SK-N-SH (cell line): ENCODE results near the gene EOLA2. TPM values are rescaled to one million over a fixed set of nuclear protein-coding genes. Genes with fewer than 3 reads are reported as not detected.
"Not testable (repeated sequence)": the region's sequence is repeated elsewhere in the genome, so short reads cannot be mapped to it uniquely, and the experiment has no call there.

ENCODE experiments used
- CTCF ChIA-PET: fragments of 300-600, 350-600 bp; formaldehyde crosslinking; extraction: SDS; loops from one replicate; lab custom pipeline; 2021; lab: Yijun Ruan, JAX
- POLR2A ChIA-PET: fragments of 350-600 bp; sonication (Branson Sonifier 250); formaldehyde crosslinking; extraction: SDS; loops from one replicate; lab custom pipeline; 2020; ENCODE audit warnings: antibody characterized with exemption, inconsistent platforms; lab: Yijun Ruan, JAX
- DNase-seq: peaks from one replicate; pipeline ENCODE4 v3.0.0; 2012
- H2AFZ ChIP-seq: fragments of 200-600 bp; sonication (generic); 2 replicates; pipeline ENCODE4 v1.8.1; 2016; ENCODE audit warnings: antibody characterized with exemption, mild to moderate bottlenecking, low read depth
- H3F3A ChIP-seq: fragments of 200-600 bp; sonication (generic); replicated peaks from 2 replicates; pipeline ENCODE3; 2016; ENCODE audit warnings: antibody characterized with exemption, mild to moderate bottlenecking; ENCODE audit not compliant: insufficient read depth
- H3K27ac ChIP-seq, 2 experiments: fragments of 200-500 bp in 1 of 2; fragments of 200-600 bp in 1 of 2; sonication (Bioruptor generic) in 1 of 2; sonication (generic), shearing (Covaris generic) in 1 of 2; 2 replicates each; pipeline versions ENCODE4 v1.5.1 to v1.6.1; 2014 to 2016; ENCODE audit warnings: low read depth in 2 of 2, inconsistent platforms in 1 of 2, low read length in 1 of 2, mild to moderate bottlenecking in 1 of 2, mixed read lengths in 1 of 2
- H3K27me3 ChIP-seq: fragments of 200-600 bp; sonication (generic), shearing (Covaris generic); 2 replicates; pipeline ENCODE4 v1.6.1; 2016; ENCODE audit warnings: mixed run types; ENCODE audit not compliant: insufficient read depth
- H3K36me3 ChIP-seq, 2 experiments: fragments of 200-500 bp in 1 of 2; fragments of 200-600 bp in 1 of 2; sonication (Bioruptor generic) in 1 of 2; sonication (generic) in 1 of 2; replicated peaks in 1 of 2; 2 replicates each; pipeline versions ENCODE3 to v1.5.1; 2014 to 2016; ENCODE audit warnings: low read length in 1 of 2, mild to moderate bottlenecking in 1 of 2; ENCODE audit not compliant: insufficient read depth in 2 of 2, control insufficient read depth in 1 of 2
- H3K4me1 ChIP-seq, 2 experiments: fragments of 200-500 bp in 1 of 2; fragments of 200-600 bp in 1 of 2; sonication (Bioruptor generic) in 1 of 2; sonication (generic), shearing (Covaris generic) in 1 of 2; 2 replicates each; pipeline versions ENCODE4 v1.5.1 to v1.6.1; 2014 to 2016; ENCODE audit warnings: low read depth in 1 of 2, low read length in 1 of 2, mixed run types in 1 of 2; ENCODE audit not compliant: insufficient read depth in 2 of 2, control insufficient read depth in 1 of 2
- H3K4me2 ChIP-seq: fragments of 200-600 bp; sonication (generic), shearing (Covaris generic); 2 replicates; pipeline ENCODE4 v1.6.1; 2017; ENCODE audit warnings: mixed run types
- H3K4me3 ChIP-seq, 2 experiments: fragments of 200-500 bp in 1 of 2; fragments of 200-600 bp in 1 of 2; sonication (Bioruptor generic) in 1 of 2; sonication (generic), shearing (Covaris generic) in 1 of 2; 2 replicates each; pipeline versions ENCODE4 v1.5.1 to v1.8.1; 2014 to 2016; ENCODE audit warnings: low read depth in 2 of 2, inconsistent platforms in 1 of 2, low read length in 1 of 2, mild to moderate bottlenecking in 1 of 2, mixed read lengths in 1 of 2, moderate library complexity in 1 of 2
- H3K79me2 ChIP-seq: fragments of 200-600 bp; sonication (generic); 2 replicates; pipeline ENCODE4 v1.8.1; 2017; ENCODE audit warnings: mild to moderate bottlenecking; ENCODE audit not compliant: insufficient read depth
- H3K9ac ChIP-seq: fragments of 200-600 bp; sonication (generic); 2 replicates; pipeline ENCODE4 v1.6.1; 2017; ENCODE audit warnings: mixed run types
- H3K9me2 ChIP-seq: fragments of 200-600 bp; sonication (generic); 2 replicates; pipeline ENCODE4 v1.6.1; 2017; ENCODE audit warnings: mixed run types
- H3K9me3 ChIP-seq: fragments of 200-600 bp; sonication (generic); 2 replicates; pipeline ENCODE4 v1.6.1; 2017; ENCODE audit warnings: mixed run types, mild to moderate bottlenecking, moderate library complexity
- H4K20me1 ChIP-seq: fragments of 200-600 bp; sonication (generic); 2 replicates; pipeline ENCODE4 v1.6.1; 2017; ENCODE audit warnings: mild to moderate bottlenecking, mixed run types; ENCODE audit not compliant: insufficient read depth
- CHD2 ChIP-seq: fragments of 150-350 bp; IDR thresholded peaks from 2 replicates; pipeline ENCODE4 v1.6.1; 2018; ENCODE audit warnings: low read length; ENCODE audit not compliant: partially characterized antibody
- JUND ChIP-seq: IDR thresholded peaks from 2 replicates; pipeline ENCODE4 v1.4.0; 2012
- NRF1 ChIP-seq: IDR thresholded peaks from 2 replicates; pipeline ENCODE4 v1.6.1; 2012; ENCODE audit warnings: low read depth, mild to moderate bottlenecking, low read length
- WGBS: methylation state at CpG from one replicate; pipeline ENCODE4 v1.1.6; 2017; ENCODE audit warnings: low lambda C conversion rate; 5-methylcytosine and 5-hydroxymethylcytosine counted together
- polyA plus RNA-seq, 3 experiments: library from polyadenylated mRNA; depleted of rRNA; stranded (reverse); fragments of >200 nt; gene quantifications; 2 replicates each; pipeline ENCODE4 v1.2.3, GENCODE V29; 2012
- TF ChIP-seq, protein P1 (sequence below): IDR thresholded peaks from 2 replicates; pipeline ENCODE4 v1.4.0; 2012; ENCODE audit warnings: low read depth, borderline replicate concordance

Gene EOLA2
- polyA plus RNA-seq, 1 of the 3 experiments (the other 2 are of a cell fraction), result 43.4 TPM

DNA sequence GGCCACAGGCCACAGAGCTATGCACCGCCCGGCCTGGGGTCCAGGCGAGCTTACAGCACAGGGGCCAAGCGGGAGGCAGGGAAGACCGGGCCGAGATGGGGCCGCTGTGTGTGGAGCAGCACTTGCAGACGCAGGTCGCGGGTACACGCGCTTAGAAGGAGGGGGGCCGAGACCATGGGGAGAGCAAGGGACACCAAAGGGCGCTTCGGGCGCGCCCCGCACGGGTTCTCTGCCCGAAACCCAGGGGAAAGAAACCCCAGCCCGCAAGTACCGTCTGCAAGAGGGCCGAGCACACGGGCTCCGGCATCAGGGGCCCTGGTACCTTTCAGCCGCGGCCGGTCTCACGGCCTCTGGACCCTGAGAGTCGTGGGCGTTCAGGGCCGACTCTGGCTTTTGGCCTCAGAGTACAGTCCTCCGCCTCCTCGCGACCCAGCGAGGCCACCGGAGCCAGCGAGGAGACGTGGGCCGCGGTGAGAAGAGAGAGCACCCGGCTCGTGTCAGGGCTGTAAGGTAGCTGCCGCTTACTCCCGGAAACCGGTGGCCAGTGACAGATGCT lies 342 bp downstream of the EOLA2 start:
- no peak for TF ChIP-seq CHD2
- TF ChIP-seq NRF1, result no peak
- no peak for TF ChIP-seq JUND
- TF ChIP-seq, protein P1, sequence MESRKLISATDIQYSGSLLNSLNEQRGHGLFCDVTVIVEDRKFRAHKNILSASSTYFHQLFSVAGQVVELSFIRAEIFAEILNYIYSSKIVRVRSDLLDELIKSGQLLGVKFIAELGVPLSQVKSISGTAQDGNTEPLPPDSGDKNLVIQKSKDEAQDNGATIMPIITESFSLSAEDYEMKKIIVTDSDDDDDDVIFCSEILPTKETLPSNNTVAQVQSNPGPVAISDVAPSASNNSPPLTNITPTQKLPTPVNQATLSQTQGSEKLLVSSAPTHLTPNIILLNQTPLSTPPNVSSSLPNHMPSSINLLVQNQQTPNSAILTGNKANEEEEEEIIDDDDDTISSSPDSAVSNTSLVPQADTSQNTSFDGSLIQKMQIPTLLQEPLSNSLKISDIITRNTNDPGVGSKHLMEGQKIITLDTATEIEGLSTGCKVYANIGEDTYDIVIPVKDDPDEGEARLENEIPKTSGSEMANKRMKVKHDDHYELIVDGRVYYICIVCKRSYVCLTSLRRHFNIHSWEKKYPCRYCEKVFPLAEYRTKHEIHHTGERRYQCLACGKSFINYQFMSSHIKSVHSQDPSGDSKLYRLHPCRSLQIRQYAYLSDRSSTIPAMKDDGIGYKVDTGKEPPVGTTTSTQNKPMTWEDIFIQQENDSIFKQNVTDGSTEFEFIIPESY, result no peak
- Histone ChIP-seq H3K9ac (peak overlapping the region; percentile 75), H3K4me1 (peaks cover 0 to 5% of the 10 kb centered on the region in 2 experiments; a peak in 1 of 4 replicates), H3F3A (no peaks in the 10 kb centered on the region), H3K9me3 (no peaks in the 10 kb centered on the region), H3K36me3 (no peaks in the 10 kb centered on the region), H3K27ac (peak overlapping the region; percentile 86 to 89), H3K27me3 (no peaks in the 10 kb centered on the region), H4K20me1 (no peaks in the 10 kb centered on the region), H3K79me2 (peaks cover 10% of the 10 kb centered on the region; the same call in 1 of the 2 replicates), H3K4me3 (peak overlapping the region; percentile 73 to 75), H3K9me2 (no peaks in the 10 kb centered on the region), H2AFZ (no peak overlapping the region), H3K4me2 (peak overlapping the region; percentile 86)
- DNase-seq, result no peak
- 23% methylated on average over 19 of the region's 46 CpGs for WGBS
- POLR2A ChIA-PET, result interaction anchor here (1.4 kb wide), 1 partner anchor 398 kb away, joined by 3 read pairs; no protein-coding TSS in a partner anchor
- CTCF ChIA-PET, result interaction anchor here (1.4 kb wide), 1 partner anchor 425 kb away, joined by 5 read pairs; the partner anchor contains the start of gene MAMLD1

DNA sequence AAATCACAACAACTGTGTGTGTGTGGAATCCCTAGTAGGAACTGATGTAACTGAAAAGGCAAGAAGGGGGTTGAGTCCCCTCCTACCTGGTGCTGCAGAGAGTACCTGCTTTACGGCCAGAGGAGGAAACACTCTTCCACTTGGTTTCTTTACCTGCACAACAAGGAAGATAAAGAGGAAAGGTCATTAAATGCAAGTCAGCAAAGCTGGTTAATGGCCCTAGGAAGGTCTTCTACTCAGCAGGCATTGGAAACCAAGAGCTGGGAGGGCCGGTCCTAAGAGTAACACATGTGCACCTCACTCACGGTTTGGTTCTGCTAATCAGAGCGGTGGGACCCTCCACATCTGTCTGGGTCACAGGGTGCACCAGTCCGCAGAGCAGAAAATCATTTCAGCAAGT lies 963 bp downstream of the EOLA2 start:
- CTCF ChIA-PET, H3K36me3 ChIP-seq, H3K79me2 ChIP-seq, DNase-seq, H2AFZ ChIP-seq, POLR2A ChIA-PET, H3K27me3 ChIP-seq, H3K4me1 ChIP-seq, H3F3A ChIP-seq, H4K20me1 ChIP-seq, H3K9me3 ChIP-seq, H3K9me2 ChIP-seq: not testable (repeated sequence)
- H3K4me3 ChIP-seq, result peak overlapping the region; percentile 73 to 75
- H3K9ac ChIP-seq, result peak overlapping the region; percentile 75
- H3K4me2 ChIP-seq, result peak overlapping the region; percentile 86
- WGBS, result 39% methylated on average over 3 of the region's 5 CpGs
- peak overlapping the region in 1 of 2 experiments; percentile 86; a peak in 1 of 4 replicates for H3K27ac ChIP-seq

DNA sequence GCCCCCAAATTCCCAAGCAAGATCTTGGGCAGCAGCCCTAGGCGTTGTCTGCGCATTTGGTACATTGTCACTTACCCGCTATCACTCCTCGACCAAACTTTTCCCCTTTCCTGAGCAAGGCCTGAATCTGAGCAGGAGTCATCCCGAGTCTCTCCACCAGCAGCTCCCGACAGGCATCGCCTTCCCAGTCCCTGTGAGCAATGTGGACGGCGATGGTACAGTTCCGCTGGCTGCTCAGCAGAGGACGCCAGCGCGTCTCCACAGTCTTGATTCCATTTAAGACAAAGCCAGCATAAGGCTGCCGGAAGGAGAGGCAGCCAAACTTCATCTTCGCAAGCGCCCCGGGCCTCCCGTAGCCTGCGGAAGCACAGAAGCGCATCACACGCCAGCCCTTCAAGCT lies 4.7 kb downstream of the EOLA2 start:
- H2AFZ ChIP-seq, CTCF ChIA-PET, H3K4me3 ChIP-seq, H3K27ac ChIP-seq, DNase-seq, H3K4me1 ChIP-seq, POLR2A ChIA-PET, H3K9me2 ChIP-seq, H3K79me2 ChIP-seq, H3K9me3 ChIP-seq, H4K20me1 ChIP-seq, H3K4me2 ChIP-seq, H3K9ac ChIP-seq, H3K36me3 ChIP-seq, H3F3A ChIP-seq, H3K27me3 ChIP-seq: not testable (repeated sequence)
- WGBS, result 40% methylated on average over 3 of the region's 21 CpGs

DNA sequence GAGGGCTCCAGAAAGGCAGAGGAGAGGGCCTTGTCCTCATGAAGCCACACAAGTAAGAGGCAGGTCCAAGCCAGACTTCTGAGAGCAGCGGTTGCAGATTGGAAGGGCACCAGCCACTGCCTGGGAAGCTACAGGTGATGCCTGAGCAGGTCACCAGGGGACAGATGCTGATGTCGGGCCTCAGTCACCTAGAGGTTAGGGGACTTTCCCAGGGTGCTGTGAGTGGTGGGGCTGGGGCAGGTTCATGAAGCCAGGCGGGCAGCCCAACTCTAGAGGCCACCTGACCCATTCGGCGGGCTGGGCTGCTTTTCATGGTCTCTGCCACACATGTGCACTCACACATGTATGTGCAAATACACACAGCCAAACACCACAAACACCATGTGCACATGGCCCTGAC lies 5.3 kb downstream of the EOLA2 start:
- H3K79me2 ChIP-seq, H3K9me3 ChIP-seq, H3K4me2 ChIP-seq, H4K20me1 ChIP-seq, H3K9ac ChIP-seq, H3K36me3 ChIP-seq, DNase-seq, CTCF ChIA-PET, H3K4me3 ChIP-seq, POLR2A ChIA-PET, H3K9me2 ChIP-seq, H3K4me1 ChIP-seq, H2AFZ ChIP-seq, H3K27me3 ChIP-seq, H3F3A ChIP-seq, H3K27ac ChIP-seq: not testable (repeated sequence)
- no CpG with 5 or more reads among the region's 5 CpGs for WGBS

DNA sequence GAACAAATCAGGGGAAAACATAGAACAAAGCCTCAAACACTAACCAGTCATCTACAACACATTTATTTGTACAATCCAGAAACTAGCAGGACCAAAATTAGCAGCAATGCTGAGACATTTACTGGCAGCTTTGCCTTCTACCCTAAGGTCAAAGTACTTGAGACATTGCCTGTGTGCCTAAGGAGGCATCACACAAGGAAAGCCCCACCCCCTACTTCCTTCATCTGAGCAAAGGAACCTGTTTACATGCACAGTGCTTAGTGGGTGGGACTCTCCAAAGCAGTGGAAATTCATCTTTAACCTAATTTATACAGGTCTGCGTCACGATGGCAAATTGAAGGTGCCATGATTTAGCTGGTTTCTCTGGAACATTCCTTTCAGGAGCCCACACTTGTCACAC lies 6.1 kb downstream of the EOLA2 start:
- H3K4me2 ChIP-seq, H3K27me3 ChIP-seq, H3F3A ChIP-seq, H3K4me1 ChIP-seq, H3K27ac ChIP-seq, H3K9me3 ChIP-seq, H2AFZ ChIP-seq, POLR2A ChIA-PET, H3K9me2 ChIP-seq, H3K79me2 ChIP-seq, DNase-seq, H3K36me3 ChIP-seq, H3K4me3 ChIP-seq, H3K9ac ChIP-seq, CTCF ChIA-PET, H4K20me1 ChIP-seq: not testable (repeated sequence)
- WGBS, result 75% methylated on average over 2 of the region's 2 CpGs
